ENCODE measurements around the gene YOD1.
A peak's percentile ranks its signal among the peaks of the same experiment; 100 is the strongest.

YOD1 gene

DNA sequence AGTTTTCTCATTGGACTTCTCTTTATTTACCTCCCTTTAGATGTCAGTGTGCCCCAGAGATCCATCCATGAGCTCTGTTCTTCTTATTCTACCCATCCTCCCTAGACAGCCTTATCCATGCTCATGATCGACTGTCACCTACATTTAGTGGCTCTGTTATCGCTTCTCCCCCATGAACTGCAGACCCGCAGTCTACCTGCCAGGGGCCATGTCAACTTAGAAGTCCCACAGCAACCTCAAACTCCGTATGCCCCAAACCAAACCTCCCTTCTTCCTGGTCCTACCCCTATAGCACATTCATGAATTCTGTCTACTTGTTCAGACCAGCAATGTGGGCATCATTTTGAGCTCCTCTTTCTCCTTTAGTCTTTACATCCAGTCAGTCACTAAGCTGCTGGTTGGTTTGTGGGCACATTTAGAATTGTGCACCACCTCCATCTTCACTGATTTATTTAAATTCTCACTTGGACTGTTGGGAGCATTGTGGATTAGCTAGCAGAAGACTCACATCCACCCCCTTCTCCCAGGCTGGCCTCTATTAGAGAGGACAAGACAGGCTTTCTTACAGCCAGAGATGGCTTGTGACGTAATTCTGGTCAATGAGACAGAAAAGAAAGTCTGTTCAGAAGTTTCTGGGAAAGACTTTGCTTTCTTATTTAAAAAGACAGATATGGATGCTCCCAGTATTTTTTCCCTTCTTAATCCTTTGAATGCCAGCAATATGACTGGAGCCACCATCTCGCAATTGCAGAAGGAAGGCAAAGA lies 37.5 kb downstream of the YOD1 start:
- no peak overlapping the region for H3K9ac ChIP-seq (ENCODE audit: low read length)
- no peaks in the 10 kb centered on the region for H3K79me2 ChIP-seq (ENCODE audit: control insufficient read depth, insufficient read depth, low read length)
- no peak overlapping the region for H3K4ac ChIP-seq (ENCODE audit: low read depth, low read length)
- H3K56ac ChIP-seq (ENCODE audit: low read length), result no peak overlapping the region
- no peak overlapping the region for H2AK5ac ChIP-seq (ENCODE audit: low read length)
- no CpG with 5 or more reads among the region's 6 CpGs for WGBS (ENCODE audit: extremely low coverage, insufficient coverage, low lambda C conversion rate)
- H2BK5ac ChIP-seq (ENCODE audit: low read length), result no peak overlapping the region
- no peak overlapping the region for H3K27ac ChIP-seq (ENCODE audit: low read depth, low read length)
- no peak overlapping the region for H3K23ac ChIP-seq (ENCODE audit: low read length)
- no peak for DNase-seq
- no peaks in the 10 kb centered on the region for H3K27me3 ChIP-seq (ENCODE audit: insufficient read depth, low read length, poor library complexity)
- no peak overlapping the region for H3K4me2 ChIP-seq (ENCODE audit: low read length)
- H2BK120ac ChIP-seq (ENCODE audit: low read depth, low read length), result no peak overlapping the region
- no peak overlapping the region for H4K5ac ChIP-seq (ENCODE audit: low read length)
- no peak overlapping the region for H3K4me3 ChIP-seq (ENCODE audit: low read length)
- no peaks in the 10 kb centered on the region for H3K36me3 ChIP-seq (ENCODE audit: control insufficient read depth, insufficient read depth, low read length)
- H2BK15ac ChIP-seq (replicated peaks; ENCODE audit: low read depth), result no peak overlapping the region
- no peak overlapping the region for H4K8ac ChIP-seq (ENCODE audit: low read depth, low read length)
- H3K79me1 ChIP-seq (ENCODE audit: low read length), result no peaks in the 10 kb centered on the region
- no peaks in the 10 kb centered on the region for H3K4me1 ChIP-seq (ENCODE audit: control insufficient read depth, low read depth, low read length)
- no peak overlapping the region for H3K18ac ChIP-seq (ENCODE audit: low read length)

DNA sequence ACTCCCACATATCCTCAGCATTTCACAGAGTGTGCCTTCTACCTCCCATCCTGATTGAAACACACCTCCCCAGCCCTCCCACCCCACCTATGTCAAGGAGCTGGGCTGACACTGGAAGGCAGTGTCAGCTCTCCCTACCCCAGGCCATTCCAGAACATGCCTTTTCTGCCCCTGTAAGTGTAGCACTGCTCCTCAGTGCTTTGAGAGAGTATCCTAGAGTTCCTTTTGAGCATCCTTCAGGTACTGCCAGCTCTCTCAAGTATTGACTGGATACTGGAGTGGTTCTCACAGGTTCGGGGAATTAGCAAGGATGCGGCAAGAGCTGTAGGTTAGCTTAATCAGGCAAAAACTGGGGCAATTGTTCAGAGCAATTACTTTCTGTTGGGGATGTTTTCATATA lies 40.3 kb downstream of the YOD1 start:
- DNase-seq, result no peak
- Histone ChIP-seq H4K8ac (ENCODE audit: low read depth, low read length) (no peak overlapping the region), H3K56ac (ENCODE audit: low read length) (no peak overlapping the region), H3K18ac (ENCODE audit: low read length) (no peak overlapping the region), H2AK5ac (ENCODE audit: low read length) (no peak overlapping the region), H3K9ac (ENCODE audit: low read length) (no peak overlapping the region), H2BK5ac (ENCODE audit: low read length) (no peak overlapping the region), H2BK120ac (ENCODE audit: low read depth, low read length) (no peak overlapping the region), H4K5ac (ENCODE audit: low read length) (no peak overlapping the region), H3K79me2 (ENCODE audit: control insufficient read depth, insufficient read depth, low read length) (no peaks in the 10 kb centered on the region), H3K23ac (ENCODE audit: low read length) (no peak overlapping the region), H3K4ac (ENCODE audit: low read depth, low read length) (no peak overlapping the region), H2BK15ac (replicated peaks; ENCODE audit: low read depth) (no peak overlapping the region), H3K4me2 (ENCODE audit: low read length) (no peak overlapping the region), H3K4me1 (ENCODE audit: control insufficient read depth, low read depth, low read length) (no peaks in the 10 kb centered on the region), H3K79me1 (ENCODE audit: low read length) (no peaks in the 10 kb centered on the region), H3K27me3 (ENCODE audit: insufficient read depth, low read length, poor library complexity) (no peaks in the 10 kb centered on the region), H3K36me3 (ENCODE audit: control insufficient read depth, insufficient read depth, low read length) (no peaks in the 10 kb centered on the region), H3K4me3 (ENCODE audit: low read length) (no peak overlapping the region), H3K27ac (ENCODE audit: low read depth, low read length) (no peak overlapping the region)
- no CpG with 5 or more reads among the region's 2 CpGs for WGBS (ENCODE audit: extremely low coverage, insufficient coverage, low lambda C conversion rate)

- Histone ChIP-seq H3K4me1 (ENCODE audit: control insufficient read depth, low read depth, low read length) (no peaks in the 10 kb centered on the region), H2AK5ac (ENCODE audit: low read length) (no peak overlapping the region), H4K5ac (ENCODE audit: low read length) (no peak overlapping the region), H3K36me3 (ENCODE audit: control insufficient read depth, insufficient read depth, low read length) (no peaks in the 10 kb centered on the region), H3K4ac (ENCODE audit: low read depth, low read length) (no peak overlapping the region), H2BK15ac (replicated peaks; ENCODE audit: low read depth) (no peak overlapping the region), H3K23ac (ENCODE audit: low read length) (no peak overlapping the region), H2BK120ac (ENCODE audit: low read depth, low read length) (no peak overlapping the region), H3K79me2 (ENCODE audit: control insufficient read depth, insufficient read depth, low read length) (no peaks in the 10 kb centered on the region), H3K79me1 (ENCODE audit: low read length) (no peaks in the 10 kb centered on the region), H3K4me3 (ENCODE audit: low read length) (no peak overlapping the region), H3K18ac (ENCODE audit: low read length) (no peak overlapping the region), H3K9ac (ENCODE audit: low read length) (no peak overlapping the region), H2BK5ac (ENCODE audit: low read length) (no peak overlapping the region), H4K8ac (ENCODE audit: low read depth, low read length) (no peak overlapping the region), H3K56ac (ENCODE audit: low read length) (no peak overlapping the region), H3K27ac (ENCODE audit: low read depth, low read length) (no peak overlapping the region), H3K4me2 (ENCODE audit: low read length) (no peak overlapping the region), H3K27me3 (ENCODE audit: insufficient read depth, low read length, poor library complexity) (no peaks in the 10 kb centered on the region)
- DNase-seq, result no peak
- no CpG with 5 or more reads among the region's 7 CpGs for WGBS (ENCODE audit: extremely low coverage, insufficient coverage, low lambda C conversion rate)
These were observed 41.1 kb downstream of the YOD1 start for GRCh38 chr1:207009945-207010344.

GRCh38 chr1:207009182-207009850 lies 41.7 kb downstream of the YOD1 start:
- H3K27ac ChIP-seq (ENCODE audit: low read depth, low read length), result no peak overlapping the region

DNA sequence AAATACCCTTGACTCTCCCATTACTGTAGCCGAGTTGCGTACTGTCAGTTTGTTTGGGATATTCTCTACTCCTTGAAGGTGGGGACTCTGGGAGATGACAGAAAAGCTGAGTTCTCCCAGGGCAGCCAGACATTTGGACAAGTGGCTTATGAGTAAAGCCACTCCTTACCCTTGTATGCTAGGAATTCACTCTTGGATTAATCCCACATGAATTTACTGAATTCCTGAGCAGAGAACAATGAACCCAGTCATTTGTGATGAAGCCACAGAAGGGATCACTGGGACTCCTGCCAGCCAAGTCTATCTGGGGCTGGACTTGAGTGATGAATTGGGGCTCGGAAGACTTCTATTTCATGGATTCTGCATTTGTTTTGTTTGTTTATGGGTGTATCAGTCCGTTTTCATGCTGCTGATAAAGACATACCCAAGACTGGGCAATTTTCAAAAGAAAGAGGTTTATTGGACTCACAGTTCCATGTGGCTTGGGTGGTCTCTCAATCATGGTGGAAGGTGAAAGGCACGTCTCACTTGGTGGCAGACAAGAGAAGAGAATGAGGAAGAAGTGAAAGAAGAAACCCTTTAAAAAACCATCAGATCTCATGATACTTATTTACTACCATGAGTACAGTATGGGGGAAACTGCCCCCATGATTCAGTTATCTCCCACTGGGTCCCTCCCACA lies 43.5 kb downstream of the YOD1 start:
- Histone ChIP-seq H3K4ac (ENCODE audit: low read depth, low read length) (no peak overlapping the region), H3K56ac (ENCODE audit: low read length) (no peak overlapping the region), H2BK5ac (ENCODE audit: low read length) (no peak overlapping the region), H3K79me2 (ENCODE audit: control insufficient read depth, insufficient read depth, low read length) (no peaks in the 10 kb centered on the region), H4K5ac (ENCODE audit: low read length) (no peak overlapping the region), H3K18ac (ENCODE audit: low read length) (no peak overlapping the region), H2BK15ac (replicated peaks; ENCODE audit: low read depth) (no peak overlapping the region), H3K27ac (ENCODE audit: low read depth, low read length) (no peak overlapping the region), H3K79me1 (ENCODE audit: low read length) (no peaks in the 10 kb centered on the region), H2AK5ac (ENCODE audit: low read length) (no peak overlapping the region), H3K9ac (ENCODE audit: low read length) (no peak overlapping the region), H3K4me2 (ENCODE audit: low read length) (no peak overlapping the region), H3K36me3 (ENCODE audit: control insufficient read depth, insufficient read depth, low read length) (no peaks in the 10 kb centered on the region), H3K4me1 (ENCODE audit: control insufficient read depth, low read depth, low read length) (no peaks in the 10 kb centered on the region), H3K23ac (ENCODE audit: low read length) (no peak overlapping the region), H2BK120ac (ENCODE audit: low read depth, low read length) (no peak overlapping the region), H3K4me3 (ENCODE audit: low read length) (no peak overlapping the region), H3K27me3 (ENCODE audit: insufficient read depth, low read length, poor library complexity) (no peaks in the 10 kb centered on the region), H4K8ac (ENCODE audit: low read depth, low read length) (no peak overlapping the region)
- peak; percentile 81 for DNase-seq
- no CpG with 5 or more reads among the region's 5 CpGs for WGBS (ENCODE audit: extremely low coverage, insufficient coverage, low lambda C conversion rate)

More at GRCh38 chr1:207009182-207009850, 41.7 kb downstream of the YOD1 start:
- H3K9ac ChIP-seq (ENCODE audit: low read length), result no peak overlapping the region
- no peak overlapping the region for H3K18ac ChIP-seq (ENCODE audit: low read length)
- WGBS (ENCODE audit: extremely low coverage, insufficient coverage, low lambda C conversion rate), result no CpG with 5 or more reads among the region's 10 CpGs
- no peak overlapping the region for H4K5ac ChIP-seq (ENCODE audit: low read length)
- H3K27me3 ChIP-seq (ENCODE audit: insufficient read depth, low read length, poor library complexity), result no peaks in the 10 kb centered on the region
- H2AK5ac ChIP-seq (ENCODE audit: low read length), result no peak overlapping the region
- H2BK15ac ChIP-seq (replicated peaks; ENCODE audit: low read depth), result no peak overlapping the region
- no peaks in the 10 kb centered on the region for H3K36me3 ChIP-seq (ENCODE audit: control insufficient read depth, insufficient read depth, low read length)
- no peak overlapping the region for H2BK120ac ChIP-seq (ENCODE audit: low read depth, low read length)
- no peak overlapping the region for H3K56ac ChIP-seq (ENCODE audit: low read length)
- no peak overlapping the region for H2BK5ac ChIP-seq (ENCODE audit: low read length)
- no peak overlapping the region for H3K4ac ChIP-seq (ENCODE audit: low read depth, low read length)
- DNase-seq, result no peak
- no peak overlapping the region for H3K23ac ChIP-seq (ENCODE audit: low read length)
- no peak overlapping the region for H3K4me2 ChIP-seq (ENCODE audit: low read length)
- H3K4me1 ChIP-seq (ENCODE audit: control insufficient read depth, low read depth, low read length), result no peaks in the 10 kb centered on the region
- H4K8ac ChIP-seq (ENCODE audit: low read depth, low read length), result no peak overlapping the region
- H3K79me2 ChIP-seq (ENCODE audit: control insufficient read depth, insufficient read depth, low read length), result no peaks in the 10 kb centered on the region
- H3K79me1 ChIP-seq (ENCODE audit: low read length), result no peaks in the 10 kb centered on the region
- no peak overlapping the region for H3K4me3 ChIP-seq (ENCODE audit: low read length)

Data from mesendoderm (in vitro differentiated cells).